Karpas-422 (cell line): Measurements from ENCODE around the gene MEG3. TPM values are rescaled to one million over a fixed set of nuclear protein-coding genes. Genes with fewer than 3 reads are reported as not detected.

Experiments used
- DNase-seq: peaks from one replicate; pipeline ENCODE4 v3.0.0-alpha.2; 2015
- H2AFZ ChIP-seq: fragments of 200-600 bp; sonication (generic); 2 replicates; pipeline ENCODE4 v1.6.1; 2014; ENCODE audit warnings: antibody characterized with exemption, low read length, mixed read lengths
- H3K27ac ChIP-seq: fragments of 200-600 bp; sonication (generic); 2 replicates; pipeline ENCODE4 v1.5.1; 2014; ENCODE audit warnings: mild to moderate bottlenecking, low read length, moderate library complexity
- H3K27me3 ChIP-seq: fragments of 200-600 bp; sonication (generic); 2 replicates; pipeline ENCODE4 v1.6.1; 2014; ENCODE audit warnings: low read length, mixed read lengths
- H3K36me3 ChIP-seq: fragments of 200-600 bp; sonication (generic); 2 replicates; pipeline ENCODE4 v1.6.1; 2014; ENCODE audit warnings: low read length, mixed read lengths; ENCODE audit not compliant: insufficient read depth
- H3K4me1 ChIP-seq: fragments of 200-600 bp; sonication (generic); 2 replicates; pipeline ENCODE4 v1.6.1; 2014; ENCODE audit warnings: mild to moderate bottlenecking, low read length, mixed read lengths
- H3K4me2 ChIP-seq: fragments of 200-600 bp; sonication (generic); 2 replicates; pipeline ENCODE4 v1.6.1; 2014; ENCODE audit warnings: low read length, low read depth, mild to moderate bottlenecking; ENCODE audit not compliant: poor library complexity, severe bottlenecking
- H3K4me3 ChIP-seq: fragments of 200-600 bp; sonication (generic); 2 replicates; pipeline ENCODE4 v1.5.1; 2014; ENCODE audit warnings: mild to moderate bottlenecking, antibody characterized with exemption, low read length, mixed read lengths
- H3K79me2 ChIP-seq: fragments of 200-600 bp; sonication (generic); 2 replicates; pipeline ENCODE4 v1.6.1; 2014; ENCODE audit warnings: mild to moderate bottlenecking, low read length, mixed read lengths
- H3K9ac ChIP-seq: fragments of 200-600 bp; sonication (generic); 2 replicates; pipeline ENCODE4 v1.6.0; 2014; ENCODE audit warnings: low read length
- H3K9me2 ChIP-seq: fragments of 200-600 bp; sonication (generic), shearing (Covaris generic); replicated peaks from 2 replicates; pipeline ENCODE4 v1.6.0; 2014; ENCODE audit warnings: mild to moderate bottlenecking, low read length, moderate library complexity; ENCODE audit not compliant: insufficient read depth
- H3K9me3 ChIP-seq: fragments of 300-700, 200-600 bp; sonication (generic); 2 replicates; pipeline ENCODE4 v1.6.1; 2014; ENCODE audit warnings: low read length, mixed read lengths
- H4K20me1 ChIP-seq: fragments of 200-600 bp; sonication (generic); 2 replicates; pipeline ENCODE4 v1.6.1; 2014; ENCODE audit warnings: mild to moderate bottlenecking, antibody characterized with exemption, low read length, low read depth; ENCODE audit not compliant: insufficient read depth
- total RNA-seq: library from RNA; depleted of rRNA; stranded (reverse); fragments of >200 nt; shearing (Covaris generic); gene quantifications from 2 replicates; pipeline ENCODE4 v1.2.3, GENCODE V29; 2014; ENCODE audit warnings: low replicate concordance

MEG3 gene
- total RNA-seq, 1 experiment from 2014 or later, result not detected

- H3K9ac ChIP-seq, result no peak overlapping the region
- no peaks in the 10 kb centered on the region for H3K27me3 ChIP-seq
- H3K9me3 ChIP-seq, result 0 out of 2 replicates have a peak, but pooled peaks cover 3% of the 10 kb centered on the region
- no peaks in the 10 kb centered on the region for H3K36me3 ChIP-seq
- H3K4me1 ChIP-seq, result no peaks in the 10 kb centered on the region
- no peak overlapping the region for H2AFZ ChIP-seq
- H3K79me2 ChIP-seq, result no peaks in the 10 kb centered on the region
- no peak for DNase-seq
- no peak overlapping the region for H3K4me2 ChIP-seq
- H4K20me1 ChIP-seq, result no peaks in the 10 kb centered on the region; the same call in 1 of the 2 replicates
- H3K27ac ChIP-seq, result no peak overlapping the region
- H3K9me2 ChIP-seq, result no peaks in the 10 kb centered on the region
- no peak overlapping the region for H3K4me3 ChIP-seq
These were observed 36.4 kb downstream of the MEG3 start for GRCh38 chr14:100862277-100862676.

DNA sequence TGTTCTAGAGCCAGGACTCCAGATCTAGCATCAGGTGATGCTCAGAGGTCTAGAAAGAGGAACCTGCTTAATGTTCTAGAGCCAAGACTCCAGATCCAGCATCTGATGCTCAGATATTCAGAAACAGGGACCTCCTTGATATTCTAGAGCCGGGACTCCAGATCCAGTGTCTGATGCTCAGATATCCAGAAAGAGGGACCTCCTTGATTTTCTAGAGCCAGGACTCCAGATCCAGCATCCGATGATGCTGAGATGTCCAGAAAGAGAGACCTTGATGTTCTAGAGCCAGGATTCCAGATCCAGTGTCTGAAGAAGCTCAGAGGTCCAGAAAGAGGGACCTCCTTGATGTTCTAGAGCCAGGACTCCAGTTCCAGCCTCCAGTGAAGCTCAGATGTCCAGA is 36.9 kb downstream of the MEG3 start:
- DNase-seq, result no peak
- Histone ChIP-seq H3K4me3 (no peak overlapping the region), H3K9me3 (0 out of 2 replicates have a peak, but pooled peaks cover 3% of the 10 kb centered on the region), H3K27me3 (no peaks in the 10 kb centered on the region), H3K4me2 (no peak overlapping the region), H4K20me1 (no peaks in the 10 kb centered on the region; the same call in 1 of the 2 replicates), H3K9me2 (no peaks in the 10 kb centered on the region), H3K9ac (no peak overlapping the region), H3K36me3 (no peaks in the 10 kb centered on the region), H3K79me2 (no peaks in the 10 kb centered on the region), H2AFZ (no peak overlapping the region), H3K4me1 (no peaks in the 10 kb centered on the region), H3K27ac (no peak overlapping the region)

DNA sequence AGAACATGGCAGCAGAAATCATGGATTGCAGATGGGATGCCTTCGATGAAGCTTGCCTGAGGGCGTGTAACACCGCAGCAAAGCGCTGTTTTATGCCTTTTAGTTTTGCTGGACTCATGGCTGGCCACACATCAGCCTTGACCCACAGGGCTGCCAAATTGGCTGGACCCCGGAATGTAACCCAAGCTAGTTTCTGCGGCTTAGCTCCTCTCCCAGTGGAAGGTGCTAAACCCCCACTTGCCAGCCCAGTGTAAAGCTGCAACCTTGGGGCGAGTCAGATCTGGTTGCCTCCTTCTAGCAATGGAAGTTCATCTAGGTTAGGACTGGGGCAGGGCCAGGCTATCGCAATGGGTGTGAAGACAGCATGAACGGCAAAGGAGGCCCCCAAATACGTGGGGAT is 38.3 kb downstream of the MEG3 start:
- DNase-seq, result no peak
- H3K9me3 ChIP-seq, result 0 out of 2 replicates have a peak, but pooled peaks cover 3% of the 10 kb centered on the region
- H2AFZ ChIP-seq, result no peak overlapping the region
- H3K27me3 ChIP-seq, result no peaks in the 10 kb centered on the region
- H3K79me2 ChIP-seq, result no peaks in the 10 kb centered on the region
- no peaks in the 10 kb centered on the region for H3K36me3 ChIP-seq
- no peak overlapping the region for H3K9ac ChIP-seq
- H3K9me2 ChIP-seq, result no peaks in the 10 kb centered on the region
- H3K27ac ChIP-seq, result no peak overlapping the region
- no peak overlapping the region for H3K4me3 ChIP-seq
- no peaks in the 10 kb centered on the region for H3K4me1 ChIP-seq
- no peak overlapping the region for H3K4me2 ChIP-seq
- no peaks in the 10 kb centered on the region; the same call in 1 of the 2 replicates for H4K20me1 ChIP-seq

GRCh38 chr14:100864960-100865681 is 39.2 kb downstream of the MEG3 start:
- no peak overlapping the region for H3K27ac ChIP-seq
- H3K36me3 ChIP-seq, result no peaks in the 10 kb centered on the region
- no peak overlapping the region for H2AFZ ChIP-seq
- no peak for DNase-seq
- 0 out of 2 replicates have a peak, but pooled peaks cover 3% of the 10 kb centered on the region for H3K9me3 ChIP-seq
- no peaks in the 10 kb centered on the region for H4K20me1 ChIP-seq
- no peak overlapping the region for H3K4me2 ChIP-seq
- H3K4me3 ChIP-seq, result no peak overlapping the region
- no peak overlapping the region for H3K9ac ChIP-seq
- no peaks in the 10 kb centered on the region for H3K4me1 ChIP-seq
- H3K79me2 ChIP-seq, result no peaks in the 10 kb centered on the region
- no peaks in the 10 kb centered on the region for H3K9me2 ChIP-seq
- H3K27me3 ChIP-seq, result no peaks in the 10 kb centered on the region

- H3K36me3 ChIP-seq, result no peaks in the 10 kb centered on the region
- no peak overlapping the region for H3K27ac ChIP-seq
- no peaks in the 10 kb centered on the region for H3K27me3 ChIP-seq
- no peak overlapping the region for H3K4me2 ChIP-seq
- no peak overlapping the region for H3K4me3 ChIP-seq
- H3K4me1 ChIP-seq, result no peaks in the 10 kb centered on the region
- no peaks in the 10 kb centered on the region for H3K79me2 ChIP-seq
- no peaks in the 10 kb centered on the region for H3K9me2 ChIP-seq
- H3K9me3 ChIP-seq, result 0 out of 2 replicates have a peak, but pooled peaks cover 3% of the 10 kb centered on the region
- H3K9ac ChIP-seq, result no peak overlapping the region
- H4K20me1 ChIP-seq, result no peaks in the 10 kb centered on the region
- no peak for DNase-seq
- H2AFZ ChIP-seq, result no peak overlapping the region
These were observed 40.0 kb downstream of the MEG3 start for GRCh38 chr14:100865682-100866591.

DNA sequence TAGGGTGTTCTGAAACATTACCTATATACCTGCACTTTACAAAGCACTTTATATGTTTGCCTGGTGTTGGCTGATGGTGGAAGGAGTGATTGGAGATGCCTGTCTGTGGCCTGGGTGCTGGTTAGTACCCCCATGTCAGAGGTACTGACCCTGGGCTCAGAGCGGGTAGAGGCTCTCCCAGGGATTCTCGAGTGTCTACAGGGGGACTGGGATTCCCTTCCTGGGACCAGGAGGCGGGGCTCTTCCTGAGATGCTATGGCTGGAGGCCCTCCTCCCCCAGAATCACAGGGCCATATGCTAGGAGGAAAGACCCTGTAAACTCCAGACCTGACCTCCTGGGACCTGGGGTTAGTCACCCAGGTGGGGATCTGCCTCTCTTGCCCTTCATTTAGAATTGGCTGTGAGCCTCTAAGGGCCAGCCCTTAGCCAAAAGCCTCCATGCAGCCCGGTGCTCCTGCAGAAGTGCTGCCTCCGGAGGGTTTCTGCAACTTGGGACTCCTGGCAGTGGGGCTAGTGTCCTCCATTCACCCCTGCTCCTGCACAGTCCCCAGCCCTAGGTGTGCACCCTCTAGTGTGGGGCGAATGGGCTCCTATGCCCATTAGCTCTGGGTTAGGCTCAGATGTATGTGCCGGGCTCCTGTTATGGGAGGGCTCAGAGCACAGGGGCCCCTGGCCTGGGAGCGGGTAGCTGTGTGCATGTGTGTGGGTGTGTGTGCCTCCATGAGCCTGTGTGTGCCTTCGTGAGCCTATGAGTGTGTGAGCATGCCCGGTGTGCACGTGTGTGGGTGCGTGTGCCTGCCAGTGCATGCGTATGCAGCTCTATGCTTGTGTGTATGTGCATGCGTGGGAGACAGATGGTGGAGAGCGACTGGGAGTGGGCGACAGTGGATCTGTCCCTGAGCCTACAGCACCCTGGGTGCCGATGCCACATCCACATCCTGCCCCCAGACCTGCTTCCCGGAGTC is 41.0 kb downstream of the MEG3 start:
- no peaks in the 10 kb centered on the region for H3K4me1 ChIP-seq
- no peaks in the 10 kb centered on the region for H3K27me3 ChIP-seq
- no peak overlapping the region for H3K9ac ChIP-seq
- H4K20me1 ChIP-seq, result no peaks in the 10 kb centered on the region
- no peak overlapping the region for H2AFZ ChIP-seq
- H3K4me2 ChIP-seq, result no peak overlapping the region
- no peak for DNase-seq
- H3K27ac ChIP-seq, result no peak overlapping the region
- H3K9me3 ChIP-seq, result 0 out of 2 replicates have a peak, but pooled peaks cover 3% of the 10 kb centered on the region
- H3K4me3 ChIP-seq, result no peak overlapping the region
- H3K79me2 ChIP-seq, result no peaks in the 10 kb centered on the region
- no peaks in the 10 kb centered on the region for H3K36me3 ChIP-seq
- no peaks in the 10 kb centered on the region for H3K9me2 ChIP-seq

DNA sequence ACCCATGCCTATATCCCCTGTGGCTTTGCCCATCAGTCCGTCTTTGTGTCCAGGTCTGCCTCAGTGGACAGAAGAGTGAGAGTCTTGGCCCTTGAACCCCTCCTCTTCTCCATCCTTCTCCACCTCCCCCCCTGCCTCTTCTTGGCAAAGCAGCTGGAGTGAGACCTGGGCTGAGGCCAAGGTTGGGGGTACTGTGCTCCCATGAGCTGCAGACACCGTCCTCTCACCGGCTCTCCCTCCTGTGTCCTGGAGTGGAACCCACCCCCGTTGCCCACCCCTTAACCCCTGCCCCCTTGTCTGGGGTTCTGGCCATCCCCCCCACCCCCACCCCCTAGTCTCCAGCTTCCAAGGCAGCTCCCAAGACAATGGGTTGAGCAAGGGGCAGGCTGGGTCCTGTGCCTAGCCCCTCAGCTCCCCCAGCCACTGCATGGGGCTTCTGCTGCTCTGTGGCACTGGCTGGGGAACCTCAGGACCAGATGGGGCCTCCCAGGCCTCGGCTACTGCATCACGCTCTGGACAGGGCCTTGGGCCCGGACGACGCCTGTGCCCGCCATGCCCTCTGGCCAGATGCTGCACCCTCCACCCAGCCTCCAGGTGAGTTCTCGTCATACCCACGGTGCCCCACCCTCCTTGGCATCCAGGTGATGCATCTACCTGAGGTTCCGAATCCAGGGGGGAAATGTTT is 41.9 kb downstream of the MEG3 start:
- no peak overlapping the region for H3K27ac ChIP-seq
- DNase-seq, result no peak
- no peak overlapping the region for H3K9ac ChIP-seq

More for the DNA sequence above, 41.9 kb downstream of the MEG3 start:
- H3K4me2 ChIP-seq, result no peak overlapping the region
- no peaks in the 10 kb centered on the region for H4K20me1 ChIP-seq
- no peaks in the 10 kb centered on the region for H3K27me3 ChIP-seq
- H3K36me3 ChIP-seq, result no peaks in the 10 kb centered on the region
- no peaks in the 10 kb centered on the region for H3K9me2 ChIP-seq
- no peaks in the 10 kb centered on the region for H3K4me1 ChIP-seq
- no peaks in the 10 kb centered on the region for H3K79me2 ChIP-seq
- no peak overlapping the region for H2AFZ ChIP-seq
- H3K9me3 ChIP-seq, result 0 out of 2 replicates have a peak, but pooled peaks cover 1% of the 10 kb centered on the region
- no peak overlapping the region for H3K4me3 ChIP-seq
